ENCODE data around the gene VLDLR. TPM values are rescaled to one million over a fixed set of nuclear protein-coding genes. Genes with fewer than 3 reads are reported as not detected.
A peak's percentile ranks its signal among the peaks of the same experiment; 100 is the strongest.
"Not testable (repeated sequence)": the region's sequence is repeated elsewhere in the genome, so short reads cannot be mapped to it uniquely, and the experiment has no call there.

Gene VLDLR
- total RNA-seq, 1 donor from 2014 or later: 134 TPM

DNA sequence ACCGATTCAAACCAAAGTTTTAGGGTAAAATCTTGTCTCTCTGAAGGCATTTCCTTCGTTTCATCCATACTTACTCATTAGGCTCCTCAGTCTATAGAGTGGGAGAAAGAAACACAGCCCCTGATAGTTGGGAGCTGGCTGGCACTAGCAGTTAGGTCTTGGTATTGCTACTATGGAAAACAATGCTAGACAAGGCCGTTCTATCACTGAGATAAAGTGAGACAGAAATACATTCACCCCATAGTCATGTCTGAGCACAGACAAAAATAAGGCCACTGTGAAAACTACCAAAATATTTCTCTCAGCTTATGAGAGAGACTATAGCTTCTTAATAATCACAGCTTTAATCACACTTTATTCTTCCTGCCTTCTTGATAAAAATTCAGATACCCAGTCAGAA is 67.0 kb downstream of the VLDLR start:
- DNase-seq (ENCODE audit: missing footprints) (no peak), ATAC-seq (peak; percentile 31)
- intact Hi-C loops (cut with DNase I): no loop called here

GRCh38 chr9:2691212-2691611 is 69.6 kb downstream of the VLDLR start:
- ATAC-seq (no peak), DNase-seq (ENCODE audit: missing footprints) (no peak)
- intact Hi-C loops (cut with DNase I): no loop called here

DNA sequence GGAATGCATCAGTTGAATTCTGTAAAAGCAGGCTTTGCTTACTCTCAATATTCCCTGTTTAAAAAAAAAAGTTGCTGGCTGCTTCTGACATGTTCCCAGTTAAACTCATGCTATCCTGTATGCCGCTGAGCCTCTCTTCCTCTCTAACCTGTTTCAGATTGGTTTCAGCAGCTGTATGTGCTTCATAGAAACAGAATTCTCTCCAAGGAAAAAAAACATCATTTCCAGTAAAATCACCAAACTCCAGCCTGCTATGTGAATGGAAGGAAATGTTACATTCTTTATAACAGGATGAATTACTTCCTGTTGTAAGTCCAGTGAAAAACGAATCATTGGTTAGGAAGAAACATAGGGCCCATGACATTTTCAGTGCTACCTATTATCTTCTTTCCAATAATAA is 70.0 kb downstream of the VLDLR start:
- intact Hi-C loops (cut with DNase I): no loop called here
- no peak for ATAC-seq
- no peak for DNase-seq (ENCODE audit: missing footprints)

- intact Hi-C loops (cut with DNase I): no loop called here
- DNase-seq (ENCODE audit: missing footprints): no peak
- no peak for ATAC-seq
These were observed 71.5 kb downstream of the VLDLR start for GRCh38 chr9:2693056-2693455.

GRCh38 chr9:2697492-2697891 is 75.9 kb downstream of the VLDLR start:
- intact Hi-C loops (cut with DNase I): no loop called here
- ATAC-seq: no peak
- DNase-seq (ENCODE audit: missing footprints): no peak

DNA sequence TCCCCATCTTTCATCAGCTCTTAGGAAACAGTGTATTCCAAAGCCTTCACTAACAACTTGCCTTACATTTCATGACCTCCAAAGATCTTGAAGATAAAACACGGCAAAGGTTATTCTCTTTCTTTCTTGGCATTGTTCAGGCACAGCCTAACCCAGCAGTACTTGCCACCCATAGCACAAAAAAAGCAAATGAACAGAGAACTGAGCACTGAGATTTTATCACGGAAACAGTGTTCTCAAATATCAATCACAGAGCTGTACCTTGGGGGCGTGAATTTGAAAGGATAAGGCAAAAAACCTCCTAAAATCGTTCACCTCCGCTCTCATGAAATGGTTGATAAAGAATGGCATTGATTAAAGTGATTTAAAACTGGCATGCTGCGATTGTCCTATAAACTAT is 78.8 kb downstream of the VLDLR start:
- ATAC-seq: no peak
- no peak for DNase-seq (ENCODE audit: missing footprints)
- intact Hi-C loops (cut with DNase I): no loop called here

DNA sequence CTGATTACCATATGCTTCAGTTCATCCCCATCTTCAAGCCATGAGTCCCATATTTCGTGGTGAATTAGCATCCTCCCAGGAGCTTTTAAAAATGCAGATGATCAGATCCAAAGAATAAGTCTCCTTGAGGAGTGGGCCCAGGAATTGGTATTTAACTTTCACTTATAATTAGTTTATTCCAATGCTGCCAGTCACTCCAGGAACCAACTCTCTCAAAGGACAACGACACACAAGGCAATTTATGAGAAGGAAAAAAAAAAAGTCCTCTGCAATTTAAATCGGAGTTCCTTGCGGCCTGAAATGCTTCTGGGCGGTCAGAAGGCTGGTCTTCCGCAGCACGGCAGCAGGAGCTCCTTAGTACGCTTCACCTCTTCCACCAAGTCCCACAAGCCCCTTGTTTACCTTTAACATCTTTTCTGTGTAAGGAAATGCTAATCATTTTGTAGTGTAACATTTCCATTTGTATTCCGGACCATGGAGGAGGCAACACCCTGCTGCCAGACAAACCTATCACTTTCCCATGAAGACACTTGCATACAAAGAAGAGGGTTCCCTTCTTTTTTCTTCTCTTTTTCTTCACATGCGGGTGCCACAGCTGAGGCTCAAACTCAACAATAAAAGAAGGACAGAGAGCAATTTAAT is 79.4 kb downstream of the VLDLR start:
- no peak for DNase-seq (ENCODE audit: missing footprints)
- ATAC-seq: no peak

GRCh38 chr9:2704504-2704903 is 82.9 kb downstream of the VLDLR start:
- intact Hi-C loops (cut with DNase I): no loop called here
- ATAC-seq: no peak
- DNase-seq (ENCODE audit: missing footprints): no peak

More for the DNA sequence above, 79.4 kb downstream of the VLDLR start:
- intact Hi-C loops (cut with DNase I): no loop called here

GRCh38 chr9:2707256-2707655 is 85.7 kb downstream of the VLDLR start:
- intact Hi-C loops (cut with DNase I): not testable (repeated sequence)

More at GRCh38 chr9:2707256-2707655, 85.7 kb downstream of the VLDLR start:
- not testable (repeated sequence) for DNase-seq (ENCODE audit: missing footprints); ATAC-seq

Other genes starting within 250 kb of the VLDLR start
- not detected for gene KCNV2, start 95.7 kb downstream of the VLDLR start, total RNA-seq
- gene PUM3, start 222.3 kb downstream of the VLDLR start, total RNA-seq: 15.3 TPM

All from Right ventricle myocardium inferior (tissue), 1 donor.